ENCODE measurements around the gene FOXK2. TPM values are rescaled to one million over a fixed set of nuclear protein-coding genes. Genes with fewer than 3 reads are reported as not detected.

Gene FOXK2
- total RNA-seq, 1 experiment from 2014 or later: 72.0 TPM

DNA sequence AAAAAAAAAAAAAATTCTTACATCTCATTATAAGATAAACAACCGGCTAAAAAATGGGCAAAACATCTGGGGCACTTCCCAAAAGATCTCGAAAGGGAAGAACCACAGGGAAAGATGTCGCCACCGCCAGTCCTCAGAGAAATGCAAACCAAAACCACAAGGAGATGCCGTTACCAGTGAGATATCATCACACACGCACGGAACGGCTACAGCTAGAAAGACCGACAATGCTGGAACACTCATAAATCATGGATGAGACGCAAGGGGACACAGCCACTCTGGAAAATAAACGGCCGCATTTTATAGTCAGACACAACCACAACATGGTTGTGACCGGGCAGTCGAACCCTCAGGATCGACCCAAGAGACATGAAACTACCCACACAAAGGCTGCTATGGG, 104.2 kb downstream of the FOXK2 start:
- Histone ChIP-seq H4K91ac (ENCODE audit: insufficient read length, low read depth, low read length) (no peak overlapping the region), H3K27ac (ENCODE audit: insufficient read length, low read depth, low read length) (no peak overlapping the region), H2BK12ac (ENCODE audit: insufficient read length, low read depth, low read length) (no peak overlapping the region), H3K9me3 (ENCODE audit: control insufficient read depth, low read depth, low read length) (no peaks in the 10 kb centered on the region), H2BK5ac (ENCODE audit: insufficient read length, low read length) (no peak overlapping the region), H2AFZ (ENCODE audit: low read length) (no peak overlapping the region), H3K4me1 (ENCODE audit: insufficient read depth, low read length) (no peaks in the 10 kb centered on the region), H3K79me2 (ENCODE audit: insufficient read depth, low read length) (no peaks in the 10 kb centered on the region), H3K4ac (ENCODE audit: low read depth, low read length) (no peak overlapping the region), H4K20me1 (ENCODE audit: control insufficient read depth, insufficient read depth, insufficient read length) (no peaks in the 10 kb centered on the region), H3K79me1 (ENCODE audit: insufficient read depth, low read depth, low read length, poor library complexity, severe bottlenecking) (no peaks in the 10 kb centered on the region), H2AK5ac (ENCODE audit: insufficient read length, low read length) (no peak overlapping the region), H3K9ac (ENCODE audit: extremely low read depth, insufficient read length, low read length) (no peak overlapping the region), H2BK20ac (ENCODE audit: low read depth, low read length, poor library complexity, severe bottlenecking) (no peak overlapping the region), H3K14ac (ENCODE audit: insufficient read depth, low read length) (no peak overlapping the region), H3K23ac (ENCODE audit: insufficient read length, low read depth, low read length) (no peak overlapping the region), H3K23me2 (ENCODE audit: insufficient read length, low read depth, low read length, poor library complexity, severe bottlenecking) (no peaks in the 10 kb centered on the region), H3T11ph (ENCODE audit: low read length) (no peak overlapping the region), H3K18ac (ENCODE audit: insufficient read length, low read depth, low read length) (no peak overlapping the region), H3K27me3 (ENCODE audit: insufficient read depth, low read length) (no peaks in the 10 kb centered on the region), H3K56ac (ENCODE audit: insufficient read length, low read depth, low read length) (no peak overlapping the region), H2BK15ac (ENCODE audit: low read depth, low read length) (no peak overlapping the region), H4K8ac (replicated peaks; ENCODE audit: insufficient read length, low read depth, low read length) (no peak overlapping the region), H3K4me2 (ENCODE audit: insufficient read depth, insufficient read length, low read length) (no peak overlapping the region), H4K5ac (ENCODE audit: insufficient read length, low read depth, low read length) (no peak overlapping the region), H2BK120ac (ENCODE audit: low read depth, low read length, poor library complexity, severe bottlenecking) (no peak overlapping the region)
- Mint-ChIP-seq H3K27ac (peak overlapping the region in 2 of 3 experiments; percentile 0 to 47; a peak in 4 of 7 replicates), H3K36me3 (ENCODE audit: insufficient read depth in 1 of 3, low read depth in 3 of 3) (peaks cover 37 to 80% (median 78%) of the 10 kb centered on the region in 3 experiments; a peak in 6 of 7 replicates), H3K4me3 (no peak overlapping the region), H3K9me3 (no peaks in the 10 kb centered on the region), H3K4me1 (no peaks in the 10 kb centered on the region), H3K27me3 (ENCODE audit: low read depth) (no peaks in the 10 kb centered on the region)
- no CpG with 5 or more reads among the region's 15 CpGs for WGBS (ENCODE audit: extremely low coverage, insufficient read length, low lambda C conversion rate)
- DNase-seq: no peak
- TF ChIP-seq, protein P1, sequence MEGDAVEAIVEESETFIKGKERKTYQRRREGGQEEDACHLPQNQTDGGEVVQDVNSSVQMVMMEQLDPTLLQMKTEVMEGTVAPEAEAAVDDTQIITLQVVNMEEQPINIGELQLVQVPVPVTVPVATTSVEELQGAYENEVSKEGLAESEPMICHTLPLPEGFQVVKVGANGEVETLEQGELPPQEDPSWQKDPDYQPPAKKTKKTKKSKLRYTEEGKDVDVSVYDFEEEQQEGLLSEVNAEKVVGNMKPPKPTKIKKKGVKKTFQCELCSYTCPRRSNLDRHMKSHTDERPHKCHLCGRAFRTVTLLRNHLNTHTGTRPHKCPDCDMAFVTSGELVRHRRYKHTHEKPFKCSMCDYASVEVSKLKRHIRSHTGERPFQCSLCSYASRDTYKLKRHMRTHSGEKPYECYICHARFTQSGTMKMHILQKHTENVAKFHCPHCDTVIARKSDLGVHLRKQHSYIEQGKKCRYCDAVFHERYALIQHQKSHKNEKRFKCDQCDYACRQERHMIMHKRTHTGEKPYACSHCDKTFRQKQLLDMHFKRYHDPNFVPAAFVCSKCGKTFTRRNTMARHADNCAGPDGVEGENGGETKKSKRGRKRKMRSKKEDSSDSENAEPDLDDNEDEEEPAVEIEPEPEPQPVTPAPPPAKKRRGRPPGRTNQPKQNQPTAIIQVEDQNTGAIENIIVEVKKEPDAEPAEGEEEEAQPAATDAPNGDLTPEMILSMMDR (conservative IDR thresholded peaks at IDR 0.05): no peak

All from H9 (cell line).